ENCODE results near the gene CAPN11. TPM values are rescaled to one million over a fixed set of nuclear protein-coding genes. Genes with fewer than 3 reads are reported as not detected.
"Not testable (repeated sequence)": the region's sequence is repeated elsewhere in the genome, so short reads cannot be mapped to it uniquely, and the experiment has no call there.

CAPN11 gene
- total RNA-seq, 1 experiment from 2014 or later = 0.28 TPM

GRCh38 chr6:44143731-44144130 is 14.9 kb upstream of the CAPN11 start:
- Mint-ChIP-seq H3K4me1 (peaks cover 0 to 4% of the 10 kb centered on the region in 2 experiments; a peak in 2 of 4 replicates), H3K27me3 (ENCODE audit: low read depth) (no peaks in the 10 kb centered on the region), H3K4me3 (no peak overlapping the region), H3K27ac (no peak overlapping the region), H3K9me3 (no peaks in the 10 kb centered on the region), H3K36me3 (ENCODE audit: insufficient read depth in 1 of 3, low read depth in 3 of 3) (peaks cover 19 to 74% (median 54%) of the 10 kb centered on the region in 3 experiments)
- Histone ChIP-seq H3K4ac (ENCODE audit: low read depth, low read length) (no peak overlapping the region), H4K20me1 (ENCODE audit: control insufficient read depth, insufficient read depth, insufficient read length) (peaks cover 3% of the 10 kb centered on the region), H4K5ac (ENCODE audit: insufficient read length, low read depth, low read length) (no peak overlapping the region), H2BK12ac (ENCODE audit: insufficient read length, low read depth, low read length) (no peak overlapping the region), H2BK5ac (ENCODE audit: insufficient read length, low read length) (no peak overlapping the region), H3K14ac (ENCODE audit: insufficient read depth, low read length) (no peak overlapping the region), H2AFZ (ENCODE audit: low read length) (no peak overlapping the region), H4K8ac (replicated peaks; ENCODE audit: insufficient read length, low read depth, low read length) (no peak overlapping the region), H2AK5ac (ENCODE audit: insufficient read length, low read length) (no peak overlapping the region), H2BK20ac (ENCODE audit: low read depth, low read length, poor library complexity, severe bottlenecking) (no peak overlapping the region), H3T11ph (ENCODE audit: low read length) (no peak overlapping the region), H3K9ac (ENCODE audit: extremely low read depth, insufficient read length, low read length) (no peak overlapping the region), H2BK120ac (ENCODE audit: low read depth, low read length, poor library complexity, severe bottlenecking) (no peak overlapping the region), H3K4me2 (ENCODE audit: insufficient read depth, insufficient read length, low read length) (no peak overlapping the region), H3K79me1 (ENCODE audit: insufficient read depth, low read depth, low read length, poor library complexity, severe bottlenecking) (no peaks in the 10 kb centered on the region), H3K23ac (ENCODE audit: insufficient read length, low read depth, low read length) (no peak overlapping the region), H3K27ac (ENCODE audit: insufficient read length, low read depth, low read length) (no peak overlapping the region), H3K56ac (ENCODE audit: insufficient read length, low read depth, low read length) (no peak overlapping the region), H3K9me3 (ENCODE audit: control insufficient read depth, low read depth, low read length) (no peaks in the 10 kb centered on the region), H3K4me1 (ENCODE audit: insufficient read depth, low read length) (no peaks in the 10 kb centered on the region), H3K27me3 (ENCODE audit: insufficient read depth, low read length) (no peaks in the 10 kb centered on the region), H3K23me2 (ENCODE audit: insufficient read length, low read depth, low read length, poor library complexity, severe bottlenecking) (no peaks in the 10 kb centered on the region), H3K79me2 (ENCODE audit: insufficient read depth, low read length) (no peaks in the 10 kb centered on the region), H4K91ac (ENCODE audit: insufficient read length, low read depth, low read length) (no peak overlapping the region), H2BK15ac (ENCODE audit: low read depth, low read length) (no peak overlapping the region), H3K18ac (ENCODE audit: insufficient read length, low read depth, low read length) (no peak overlapping the region)
- WGBS (ENCODE audit: extremely low coverage, insufficient read length, low lambda C conversion rate) = no CpG with 5 or more reads among the region's 1 CpG
- no peak for TF ChIP-seq CTCF (conservative IDR thresholded peaks at IDR 0.05)
- no peak for DNase-seq

- not testable (repeated sequence) for DNase-seq; H3K9me3 ChIP-seq (ENCODE audit: control insufficient read depth, low read depth, low read length); H3K23me2 ChIP-seq (ENCODE audit: insufficient read length, low read depth, low read length, poor library complexity, severe bottlenecking); H3K4me1 Mint-ChIP-seq; H3K4me2 ChIP-seq (ENCODE audit: insufficient read depth, insufficient read length, low read length); H3K4me3 Mint-ChIP-seq; H3K27ac Mint-ChIP-seq; H2BK20ac ChIP-seq (ENCODE audit: low read depth, low read length, poor library complexity, severe bottlenecking); H3T11ph ChIP-seq (ENCODE audit: low read length); H2BK120ac ChIP-seq (ENCODE audit: low read depth, low read length, poor library complexity, severe bottlenecking); H3K23ac ChIP-seq (ENCODE audit: insufficient read length, low read depth, low read length); H3K27ac ChIP-seq (ENCODE audit: insufficient read length, low read depth, low read length); H3K18ac ChIP-seq (ENCODE audit: insufficient read length, low read depth, low read length); H3K79me2 ChIP-seq (ENCODE audit: insufficient read depth, low read length); H4K91ac ChIP-seq (ENCODE audit: insufficient read length, low read depth, low read length); H3K14ac ChIP-seq (ENCODE audit: insufficient read depth, low read length); H2BK12ac ChIP-seq (ENCODE audit: insufficient read length, low read depth, low read length); H3K79me1 ChIP-seq (ENCODE audit: insufficient read depth, low read depth, low read length, poor library complexity, severe bottlenecking); H2BK15ac ChIP-seq (ENCODE audit: low read depth, low read length); H3K9ac ChIP-seq (ENCODE audit: extremely low read depth, insufficient read length, low read length); H4K8ac ChIP-seq (replicated peaks; ENCODE audit: insufficient read length, low read depth, low read length); H4K20me1 ChIP-seq (ENCODE audit: control insufficient read depth, insufficient read depth, insufficient read length); H3K27me3 Mint-ChIP-seq (ENCODE audit: low read depth); H4K5ac ChIP-seq (ENCODE audit: insufficient read length, low read depth, low read length); H3K56ac ChIP-seq (ENCODE audit: insufficient read length, low read depth, low read length); H2AFZ ChIP-seq (ENCODE audit: low read length); H3K4ac ChIP-seq (ENCODE audit: low read depth, low read length); H3K9me3 Mint-ChIP-seq; H3K4me1 ChIP-seq (ENCODE audit: insufficient read depth, low read length); H2BK5ac ChIP-seq (ENCODE audit: insufficient read length, low read length); H2AK5ac ChIP-seq (ENCODE audit: insufficient read length, low read length); H3K27me3 ChIP-seq (ENCODE audit: insufficient read depth, low read length)
- H3K36me3 Mint-ChIP-seq (ENCODE audit: insufficient read depth in 1 of 3, low read depth in 3 of 3) = peaks cover 24 to 76% (median 59%) of the 10 kb centered on the region in 3 experiments
- WGBS (ENCODE audit: extremely low coverage, insufficient read length, low lambda C conversion rate) = no CpG with 5 or more reads among the region's 3 CpGs
These were observed 14.1 kb upstream of the CAPN11 start for GRCh38 chr6:44144536-44144935.

Measured in H9 (cell line).